K562 (cell line): ENCODE data around the gene STUM.

Source experiments
- ERF ChIP-seq: fragments of 450-650 bp; formaldehyde crosslinking; IDR thresholded peaks from 2 replicates; pipeline ENCODE4 v1.4.0; 2020; ENCODE audit warnings: mild to moderate bottlenecking, mixed read lengths
- FOXJ2 ChIP-seq: fragments of 200-800 bp; sonication (Bioruptor generic); IDR thresholded peaks from 2 replicates; pipeline ENCODE4 v1.6.1; 2016; ENCODE audit warnings: missing genetic modification characterization, missing compliant biosample characterization
- KLF6 ChIP-seq: fragments of 250-450 bp; sonication (Bioruptor Pico); IDR thresholded peaks from 2 replicates; pipeline ENCODE4 v1.4.0; 2020; ENCODE audit warnings: mild to moderate bottlenecking, moderate library complexity, borderline replicate concordance
- MYC ChIP-seq, 2 experiments: fragments of 250-450 bp in 1 of 2; sonication (Bioruptor Pico) in 1 of 2; IDR thresholded peaks; 2 replicates each; pipeline versions ENCODE4 v1.5.1 to v1.6.1; 2012 to 2021; ENCODE audit warnings: low read depth in 2 of 2, borderline replicate concordance in 1 of 2, improper control_type of control experiment in 1 of 2, low read length in 1 of 2, mild to moderate bottlenecking in 1 of 2, moderate library complexity in 1 of 2
- MYNN ChIP-seq, 2 experiments: sonication (generic); formaldehyde crosslinking in 1 of 2; IDR thresholded peaks; 2 replicates each; pipeline versions ENCODE4 v1.5.0 to v1.6.1; 2016 to 2020; ENCODE audit warnings: antibody characterized with exemption in 1 of 2, missing genetic modification reagents in 1 of 2
- NCOA2 ChIP-seq, 2 experiments: fragments of 450-650 bp; IDR thresholded peaks; 2 replicates each; pipeline ENCODE4 v1.6.1; 2018; ENCODE audit warnings: mild to moderate bottlenecking in 2 of 2, moderate library complexity in 1 of 2; ENCODE audit not compliant: partially characterized antibody in 2 of 2
- POLR2AphosphoS5 ChIP-seq: IDR thresholded peaks from 2 replicates; pipeline ENCODE4 v1.6.1; 2011; ENCODE audit warnings: mild to moderate bottlenecking, low read depth, low read length, moderate library complexity; ENCODE audit not compliant: control insufficient read depth, insufficient read depth
- SIN3B ChIP-seq: fragments of 450-650 bp; IDR thresholded peaks from 2 replicates; pipeline ENCODE4 v1.6.1; 2017; ENCODE audit warnings: low read depth, mild to moderate bottlenecking, moderate library complexity
- TEAD4 ChIP-seq, 2 experiments: sonication (generic) in 1 of 2; formaldehyde crosslinking in 1 of 2; IDR thresholded peaks; 2 replicates each; pipeline versions ENCODE4 v1.6.1 to v1.8.0; 2012 to 2022; ENCODE audit warnings: borderline replicate concordance in 1 of 2, inconsistent platforms in 1 of 2, low read length in 1 of 2, mild to moderate bottlenecking in 1 of 2, missing genetic modification reagents in 1 of 2
- TOE1 ChIP-seq, 2 experiments: fragments of 450-650 bp in 1 of 2; sonication (generic) in 1 of 2; formaldehyde crosslinking in 1 of 2; IDR thresholded peaks; 2 replicates each; pipeline versions ENCODE4 v1.7.1 to v1.8.0; 2016 to 2022; ENCODE audit warnings: borderline replicate concordance in 2 of 2, mild to moderate bottlenecking in 2 of 2, antibody characterized with exemption in 1 of 2, inconsistent platforms in 1 of 2, low read depth in 1 of 2, missing genetic modification reagents in 1 of 2, moderate library complexity in 1 of 2
- TRIM24 ChIP-seq, 2 experiments: fragments of 450-650 bp; IDR thresholded peaks; 2 replicates each; pipeline ENCODE4 v1.6.1; 2016
- TSC22D4 ChIP-seq: fragments of 450-650 bp; IDR thresholded peaks from 2 replicates; pipeline ENCODE4 v1.6.1; 2016; ENCODE audit warnings: missing genetic modification characterization, missing biosample characterization, control low read depth
- TF ChIP-seq, protein P1 (sequence below): sonication (generic); formaldehyde crosslinking; IDR thresholded peaks from 2 replicates; pipeline ENCODE4 v1.8.1; 2022; ENCODE audit warnings: missing genetic modification reagents
- TF ChIP-seq, protein P2 (sequence below): fragments of 150-350 bp; conservative IDR thresholded peaks from 2 replicates; pipeline ENCODE4 v1.6.1; 2014; ENCODE audit warnings: low read length

GRCh38 chr1:226632922-226633351 is 84.4 kb downstream of the STUM start:
- no peak for TF ChIP-seq MYC (IDR thresholded peaks at IDR 0.05; ENCODE audit: low read depth, low read length)
- TF ChIP-seq MYC (CRISPR knock-in tag; IDR thresholded peaks at IDR 0.05; ENCODE audit: borderline replicate concordance, low read depth): no peak
- no peak for TF ChIP-seq TRIM24 (IDR thresholded peaks at IDR 0.05)
- TF ChIP-seq NCOA2 (IDR thresholded peaks at IDR 0.05; ENCODE audit: partially characterized antibody in 2 of 2): no peak
- TF ChIP-seq TOE1 (IDR thresholded peaks at IDR 0.05; ENCODE audit: borderline replicate concordance): no peak
- TF ChIP-seq TOE1 (CRISPR knock-in tag; IDR thresholded peaks at IDR 0.05; ENCODE audit: borderline replicate concordance, low read depth): no peak
- TF ChIP-seq FOXJ2: no peak
- TF ChIP-seq POLR2AphosphoS5: no peak
- no peak for TF ChIP-seq TEAD4 (IDR thresholded peaks at IDR 0.05; ENCODE audit: low read length)
- no peak for TF ChIP-seq TEAD4 (CRISPR knock-in tag; IDR thresholded peaks at IDR 0.05; ENCODE audit: borderline replicate concordance)
- no peak for TF ChIP-seq ERF
- TF ChIP-seq, protein P1, sequence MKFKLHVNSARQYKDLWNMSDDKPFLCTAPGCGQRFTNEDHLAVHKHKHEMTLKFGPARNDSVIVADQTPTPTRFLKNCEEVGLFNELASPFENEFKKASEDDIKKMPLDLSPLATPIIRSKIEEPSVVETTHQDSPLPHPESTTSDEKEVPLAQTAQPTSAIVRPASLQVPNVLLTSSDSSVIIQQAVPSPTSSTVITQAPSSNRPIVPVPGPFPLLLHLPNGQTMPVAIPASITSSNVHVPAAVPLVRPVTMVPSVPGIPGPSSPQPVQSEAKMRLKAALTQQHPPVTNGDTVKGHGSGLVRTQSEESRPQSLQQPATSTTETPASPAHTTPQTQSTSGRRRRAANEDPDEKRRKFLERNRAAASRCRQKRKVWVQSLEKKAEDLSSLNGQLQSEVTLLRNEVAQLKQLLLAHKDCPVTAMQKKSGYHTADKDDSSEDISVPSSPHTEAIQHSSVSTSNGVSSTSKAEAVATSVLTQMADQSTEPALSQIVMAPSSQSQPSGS (CRISPR knock-in tag): no peak
- no peak for TF ChIP-seq MYNN (IDR thresholded peaks at IDR 0.05)
- no peak for TF ChIP-seq MYNN (CRISPR knock-in tag; IDR thresholded peaks at IDR 0.05)
- no peak for TF ChIP-seq SIN3B
- TF ChIP-seq, protein P2, sequence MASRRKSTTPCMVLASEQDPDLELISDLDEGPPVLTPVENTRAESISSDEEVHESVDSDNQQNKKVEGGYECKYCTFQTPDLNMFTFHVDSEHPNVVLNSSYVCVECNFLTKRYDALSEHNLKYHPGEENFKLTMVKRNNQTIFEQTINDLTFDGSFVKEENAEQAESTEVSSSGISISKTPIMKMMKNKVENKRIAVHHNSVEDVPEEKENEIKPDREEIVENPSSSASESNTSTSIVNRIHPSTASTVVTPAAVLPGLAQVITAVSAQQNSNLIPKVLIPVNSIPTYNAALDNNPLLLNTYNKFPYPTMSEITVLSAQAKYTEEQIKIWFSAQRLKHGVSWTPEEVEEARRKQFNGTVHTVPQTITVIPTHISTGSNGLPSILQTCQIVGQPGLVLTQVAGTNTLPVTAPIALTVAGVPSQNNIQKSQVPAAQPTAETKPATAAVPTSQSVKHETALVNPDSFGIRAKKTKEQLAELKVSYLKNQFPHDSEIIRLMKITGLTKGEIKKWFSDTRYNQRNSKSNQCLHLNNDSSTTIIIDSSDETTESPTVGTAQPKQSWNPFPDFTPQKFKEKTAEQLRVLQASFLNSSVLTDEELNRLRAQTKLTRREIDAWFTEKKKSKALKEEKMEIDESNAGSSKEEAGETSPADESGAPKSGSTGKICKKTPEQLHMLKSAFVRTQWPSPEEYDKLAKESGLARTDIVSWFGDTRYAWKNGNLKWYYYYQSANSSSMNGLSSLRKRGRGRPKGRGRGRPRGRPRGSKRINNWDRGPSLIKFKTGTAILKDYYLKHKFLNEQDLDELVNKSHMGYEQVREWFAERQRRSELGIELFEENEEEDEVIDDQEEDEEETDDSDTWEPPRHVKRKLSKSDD: no peak
- no peak for TF ChIP-seq TSC22D4 (tag)
- no peak for TF ChIP-seq KLF6 (CRISPR knock-in tag)
